OCI-LY7 (cell line): ENCODE results near the gene STK32A.

ENCODE experiments used
- EZH2phosphoT487 ChIP-seq: fragments of 200-600 bp; sonication (generic); IDR thresholded peaks from 2 replicates; pipeline ENCODE4 v1.6.1; 2018; ENCODE audit warnings: low read depth, borderline replicate concordance, mild to moderate bottlenecking, mixed run types, antibody characterized with exemption, low read length, moderate library complexity, mixed read lengths
- TF ChIP-seq, protein P1 (sequence below): fragments of 200-600 bp; sonication (generic); conservative IDR thresholded peaks from 2 replicates; pipeline ENCODE4 v1.5.1; 2014; ENCODE audit warnings: mild to moderate bottlenecking, antibody characterized with exemption, low read length, moderate library complexity, mixed read lengths

DNA sequence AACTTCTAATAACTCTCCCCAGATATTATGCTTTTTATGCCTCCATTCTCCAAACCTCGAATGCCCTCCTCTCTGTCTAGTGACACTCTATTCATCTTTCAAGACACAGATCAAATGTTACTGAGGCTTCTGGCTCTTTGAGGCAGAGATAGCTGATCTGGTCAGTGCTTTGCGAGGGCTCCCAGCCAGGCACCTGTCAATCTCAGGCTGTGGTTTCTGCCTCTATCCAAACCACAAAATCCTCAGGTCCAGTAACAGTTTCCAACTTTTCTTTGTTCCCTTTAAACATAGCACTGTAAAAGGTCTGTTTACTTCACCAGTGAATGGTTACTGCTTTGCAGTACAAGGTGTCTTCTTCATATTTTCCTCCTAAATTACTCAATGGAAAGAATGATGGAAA, 11.5 kb upstream of the STK32A start:
- TF ChIP-seq, protein P1, sequence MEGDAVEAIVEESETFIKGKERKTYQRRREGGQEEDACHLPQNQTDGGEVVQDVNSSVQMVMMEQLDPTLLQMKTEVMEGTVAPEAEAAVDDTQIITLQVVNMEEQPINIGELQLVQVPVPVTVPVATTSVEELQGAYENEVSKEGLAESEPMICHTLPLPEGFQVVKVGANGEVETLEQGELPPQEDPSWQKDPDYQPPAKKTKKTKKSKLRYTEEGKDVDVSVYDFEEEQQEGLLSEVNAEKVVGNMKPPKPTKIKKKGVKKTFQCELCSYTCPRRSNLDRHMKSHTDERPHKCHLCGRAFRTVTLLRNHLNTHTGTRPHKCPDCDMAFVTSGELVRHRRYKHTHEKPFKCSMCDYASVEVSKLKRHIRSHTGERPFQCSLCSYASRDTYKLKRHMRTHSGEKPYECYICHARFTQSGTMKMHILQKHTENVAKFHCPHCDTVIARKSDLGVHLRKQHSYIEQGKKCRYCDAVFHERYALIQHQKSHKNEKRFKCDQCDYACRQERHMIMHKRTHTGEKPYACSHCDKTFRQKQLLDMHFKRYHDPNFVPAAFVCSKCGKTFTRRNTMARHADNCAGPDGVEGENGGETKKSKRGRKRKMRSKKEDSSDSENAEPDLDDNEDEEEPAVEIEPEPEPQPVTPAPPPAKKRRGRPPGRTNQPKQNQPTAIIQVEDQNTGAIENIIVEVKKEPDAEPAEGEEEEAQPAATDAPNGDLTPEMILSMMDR, result no peak
- TF ChIP-seq EZH2phosphoT487, result no peak
